Anterior cingulate cortex (tissue), 58 donors: ENCODE results near the gene MRAP.
"Not testable (repeated sequence)": the region's sequence is repeated elsewhere in the genome, so short reads cannot be mapped to it uniquely, and the experiment has no call there.

ENCODE experiments used
- DNase-seq, 58 donors: peaks; one replicate each; lab custom pipeline; 2025; lab: John Stamatoyannopoulos, UW

MRAP gene

DNA sequence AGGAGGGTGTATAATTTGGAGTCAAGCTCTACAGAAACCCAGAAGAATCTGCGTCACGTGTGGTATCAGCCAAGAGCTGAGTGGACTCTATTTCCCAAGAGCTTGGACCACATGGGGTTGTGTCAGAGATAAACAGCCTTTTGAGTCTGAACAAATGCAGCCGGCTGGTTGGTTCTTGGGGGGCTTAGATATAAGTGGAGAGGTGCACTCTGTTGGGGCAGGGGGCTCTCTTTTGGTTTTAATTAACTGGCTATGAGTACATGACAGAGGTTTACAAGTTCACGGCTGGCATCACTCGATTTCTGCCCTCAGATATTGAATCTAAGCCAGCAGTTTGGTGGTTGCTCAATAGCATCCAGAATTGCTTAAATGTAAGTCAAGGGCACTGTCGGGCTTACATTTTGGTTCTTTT is 501 bp upstream of the MRAP start:
- DNase-seq: no peak

GRCh38 chr21:32299695-32300094 is 1.0 kb downstream of the MRAP start:
- DNase-seq: no peak

DNA sequence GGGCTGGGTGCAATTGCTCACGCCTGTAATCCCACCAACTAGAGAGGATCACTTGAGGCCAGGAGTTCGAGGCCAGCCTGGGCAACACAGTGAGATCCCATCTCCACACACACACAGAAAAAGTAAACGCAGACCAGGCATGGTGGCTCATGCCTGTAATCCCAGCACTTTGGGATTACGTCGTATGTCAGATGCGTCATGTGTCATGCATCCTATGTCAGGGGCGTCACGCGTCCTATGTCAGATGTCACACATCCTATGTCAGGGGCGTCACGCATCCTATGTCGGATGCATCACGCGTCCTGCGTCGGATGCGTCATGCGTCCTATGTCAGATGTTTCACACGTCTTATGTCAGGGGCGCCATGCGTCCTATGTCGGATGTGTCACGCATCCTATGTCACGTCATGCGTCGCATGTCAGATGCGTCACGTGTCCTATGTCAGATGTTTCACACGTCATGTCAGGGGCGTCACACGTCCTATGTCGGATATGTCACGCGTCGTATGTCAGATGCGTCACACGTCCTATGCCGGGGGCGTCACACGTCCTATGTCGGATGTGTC is 1.5 kb downstream of the MRAP start:
- DNase-seq: no peak

GRCh38 chr21:32301596-32301995 is 2.9 kb downstream of the MRAP start:
- DNase-seq: no peak

DNA sequence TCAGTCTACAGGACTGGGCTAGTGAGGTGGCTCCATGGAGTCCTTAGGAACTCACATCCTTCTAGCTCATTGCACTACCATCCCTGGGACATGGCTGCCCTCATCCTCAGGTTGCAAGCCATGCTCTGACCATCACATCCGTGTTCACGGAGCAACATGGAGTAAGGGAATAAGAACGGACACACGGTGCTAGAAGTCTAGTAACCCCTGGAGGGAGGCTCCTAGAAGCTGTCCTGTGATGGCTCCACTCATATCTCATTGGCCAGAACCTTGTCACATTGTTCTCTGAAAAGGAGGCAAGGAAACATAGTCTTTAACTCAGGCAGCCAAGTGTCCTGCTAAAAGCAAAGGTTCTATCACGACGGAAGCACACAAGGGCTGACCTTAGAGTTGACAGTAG is 3.9 kb downstream of the MRAP start:
- no peak for DNase-seq

- DNase-seq: no peak
These were observed 4.7 kb downstream of the MRAP start for GRCh38 chr21:32303385-32303784.

DNA sequence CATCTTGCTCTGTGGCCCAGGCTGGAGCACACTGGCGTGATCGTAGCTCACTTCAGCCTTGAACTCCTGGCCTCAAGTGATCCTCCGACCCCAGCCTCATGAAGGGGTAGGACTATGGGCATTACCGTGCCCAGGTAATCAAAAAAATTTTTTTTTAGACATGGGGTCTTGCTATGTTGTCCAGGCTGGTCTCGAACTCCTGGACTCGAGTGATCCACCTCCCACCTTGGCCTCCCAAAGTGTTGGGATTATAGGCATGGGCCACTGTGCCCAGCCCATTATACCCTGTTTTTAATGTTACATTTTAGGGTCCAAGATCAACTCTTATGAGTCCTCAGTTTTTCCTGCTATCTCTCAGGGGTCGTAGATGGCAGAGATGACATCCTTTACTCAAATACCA is 6.3 kb downstream of the MRAP start:
- no peak for DNase-seq

DNA sequence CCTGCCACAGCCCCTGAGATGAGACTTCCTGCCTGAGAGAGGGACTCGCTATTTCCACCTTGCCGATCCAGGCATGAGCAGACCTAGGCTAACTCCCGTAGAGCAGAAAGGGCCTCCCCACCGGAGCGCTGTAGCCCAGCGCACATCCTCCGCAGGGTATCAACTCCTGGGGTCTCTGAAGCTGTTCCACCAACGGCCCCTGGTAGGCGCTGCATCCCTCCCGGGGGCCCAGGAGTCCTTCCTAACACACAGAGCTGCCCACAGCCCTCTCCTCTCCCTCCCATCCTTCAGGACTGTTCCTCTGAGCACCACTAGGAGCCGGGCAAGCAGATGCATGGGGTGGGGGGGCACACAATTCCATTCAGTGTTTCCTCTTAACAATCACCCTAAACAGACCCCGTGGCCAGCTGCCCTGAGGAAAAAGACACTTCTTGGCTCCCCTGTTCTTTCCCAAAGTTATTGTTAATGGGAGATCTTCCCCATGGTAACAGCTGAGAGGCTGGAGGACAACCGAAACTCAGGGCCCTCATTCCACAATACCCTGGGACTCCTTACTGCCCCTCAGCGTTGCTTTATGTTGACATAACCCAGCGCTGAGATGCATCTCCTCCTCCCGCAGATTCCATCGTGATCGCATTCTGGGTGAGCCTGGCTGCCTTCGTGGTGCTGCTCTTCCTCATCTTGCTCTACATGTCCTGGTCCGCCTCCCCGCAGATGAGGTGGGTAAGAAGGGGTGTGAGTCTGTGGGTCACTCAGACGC is 7.5 kb downstream of the MRAP start:
- DNase-seq: peak in 52 of 58 donors; percentile 15 to 89 (median 66)

GRCh38 chr21:32307706-32308105 is 9.1 kb downstream of the MRAP start:
- no peak for DNase-seq

DNA sequence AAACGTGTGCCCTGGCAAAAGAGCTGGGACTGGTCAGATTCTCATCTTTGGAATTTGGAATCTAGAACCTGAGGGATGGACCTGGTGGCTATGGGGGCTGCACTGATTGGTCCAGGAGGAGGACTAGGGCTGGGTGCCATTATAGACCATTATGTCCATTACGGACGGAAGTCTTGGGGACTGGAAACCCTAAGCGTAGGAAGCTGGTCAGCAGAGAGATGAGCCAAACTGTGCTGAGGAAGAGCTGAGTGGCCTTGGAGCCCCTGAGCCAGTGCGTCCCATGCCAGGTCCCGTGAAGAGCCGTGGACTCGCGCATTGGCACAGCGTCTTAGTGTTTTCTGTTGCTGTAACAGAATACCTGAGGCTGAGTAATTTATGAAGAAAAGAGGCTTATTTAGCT is 10.0 kb downstream of the MRAP start:
- no peak for DNase-seq

- no peak for DNase-seq
These were observed 11.3 kb downstream of the MRAP start for GRCh38 chr21:32309906-32310460.

DNA sequence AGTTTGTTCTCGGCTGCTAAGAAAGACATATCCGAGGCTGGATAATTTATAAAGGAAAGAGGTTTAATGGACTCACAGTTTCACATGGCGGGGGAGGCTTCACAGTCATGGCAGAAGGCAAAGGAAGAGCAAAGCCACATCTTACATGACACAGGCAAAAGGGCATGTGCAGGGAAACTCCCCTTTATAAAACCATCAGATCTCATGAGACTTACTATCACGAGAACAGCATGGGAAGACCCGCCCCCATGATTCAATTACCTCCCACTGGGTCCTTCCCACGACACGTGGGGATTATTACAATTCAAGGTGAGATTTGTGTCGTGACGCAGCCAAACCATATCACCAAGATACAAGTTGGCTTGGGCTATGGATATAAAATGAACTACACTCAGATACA is 12.3 kb downstream of the MRAP start:
- DNase-seq: not testable (repeated sequence)

DNA sequence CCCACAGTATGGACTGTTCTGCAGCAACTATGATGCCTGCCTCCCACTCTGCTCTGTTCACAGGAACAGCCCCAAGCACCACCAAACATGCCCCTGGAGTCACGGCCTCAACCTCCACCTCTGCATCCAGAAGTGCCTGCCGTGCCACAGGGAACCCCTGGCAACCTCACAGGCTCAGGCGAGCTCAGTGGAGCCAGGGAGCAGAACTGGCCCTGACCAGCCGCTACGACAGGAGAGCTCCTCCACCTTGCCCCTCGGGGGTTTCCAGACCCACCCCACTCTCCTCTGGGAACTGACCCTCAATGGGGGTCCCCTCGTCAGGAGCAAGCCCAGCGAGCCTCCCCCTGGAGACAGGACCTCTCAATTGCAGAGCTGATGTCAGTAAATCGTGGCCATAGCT is 13.0 kb downstream of the MRAP start:
- no peak for DNase-seq

GRCh38 chr21:32312326-32312725 is 13.7 kb downstream of the MRAP start:
- no peak for DNase-seq

GRCh38 chr21:32312976-32313375 is 14.3 kb downstream of the MRAP start:
- no peak for DNase-seq

DNA sequence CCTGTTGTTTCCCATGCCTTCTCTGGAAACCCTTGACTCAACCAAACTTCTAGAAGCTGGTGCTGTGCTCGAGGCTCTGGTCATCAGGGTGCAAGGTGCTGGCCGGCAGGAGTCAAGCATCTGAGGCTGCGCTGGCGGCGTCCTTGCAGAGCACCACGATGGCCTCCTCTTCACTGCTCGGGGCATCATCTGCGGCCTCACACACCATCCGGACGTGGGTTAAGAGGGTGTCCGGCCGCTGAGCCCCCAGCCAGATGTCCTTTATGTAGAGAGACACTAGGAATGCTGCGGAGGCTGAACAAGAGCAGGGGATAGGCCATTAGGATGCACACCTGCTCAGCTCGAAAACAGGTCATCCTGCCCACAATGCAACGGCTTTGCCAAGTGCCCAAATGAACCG is 16.2 kb downstream of the MRAP start:
- DNase-seq: no peak

DNA sequence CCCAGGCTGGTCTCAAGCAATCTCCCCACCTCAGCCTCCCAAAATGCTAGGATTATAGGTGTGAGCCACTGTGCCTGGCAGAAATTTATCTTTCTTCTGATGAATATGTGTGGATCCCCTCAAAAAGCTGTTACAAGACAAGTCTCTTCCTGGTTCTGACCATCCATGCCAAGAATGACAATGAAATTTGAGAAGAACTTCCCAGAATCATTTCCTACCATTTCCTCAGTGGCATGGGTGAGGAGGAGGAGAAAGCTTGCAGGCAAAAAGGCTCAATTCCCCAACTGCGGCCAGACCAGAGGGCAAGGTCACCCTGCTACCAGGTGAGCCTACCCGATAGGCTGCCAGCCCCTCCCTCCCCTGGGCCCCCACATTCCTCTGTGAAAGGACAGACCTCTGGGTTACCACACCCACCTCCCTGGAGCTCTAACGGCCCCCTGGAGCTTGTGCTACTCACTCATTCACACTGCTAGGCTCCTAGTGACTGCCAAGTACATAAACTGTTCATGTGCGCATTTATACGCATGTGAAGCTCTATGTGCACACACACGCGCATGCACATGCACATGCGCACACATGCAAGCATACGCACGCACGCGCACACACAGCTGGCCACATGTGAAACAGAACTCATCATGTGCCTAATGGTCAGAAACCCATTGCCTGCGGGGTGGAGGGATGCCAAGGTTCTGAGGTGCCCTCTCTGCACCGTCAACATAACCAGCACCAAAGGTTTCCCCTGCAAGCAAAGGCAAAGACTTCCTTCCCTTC is 17.0 kb downstream of the MRAP start:
- DNase-seq: no peak

DNA sequence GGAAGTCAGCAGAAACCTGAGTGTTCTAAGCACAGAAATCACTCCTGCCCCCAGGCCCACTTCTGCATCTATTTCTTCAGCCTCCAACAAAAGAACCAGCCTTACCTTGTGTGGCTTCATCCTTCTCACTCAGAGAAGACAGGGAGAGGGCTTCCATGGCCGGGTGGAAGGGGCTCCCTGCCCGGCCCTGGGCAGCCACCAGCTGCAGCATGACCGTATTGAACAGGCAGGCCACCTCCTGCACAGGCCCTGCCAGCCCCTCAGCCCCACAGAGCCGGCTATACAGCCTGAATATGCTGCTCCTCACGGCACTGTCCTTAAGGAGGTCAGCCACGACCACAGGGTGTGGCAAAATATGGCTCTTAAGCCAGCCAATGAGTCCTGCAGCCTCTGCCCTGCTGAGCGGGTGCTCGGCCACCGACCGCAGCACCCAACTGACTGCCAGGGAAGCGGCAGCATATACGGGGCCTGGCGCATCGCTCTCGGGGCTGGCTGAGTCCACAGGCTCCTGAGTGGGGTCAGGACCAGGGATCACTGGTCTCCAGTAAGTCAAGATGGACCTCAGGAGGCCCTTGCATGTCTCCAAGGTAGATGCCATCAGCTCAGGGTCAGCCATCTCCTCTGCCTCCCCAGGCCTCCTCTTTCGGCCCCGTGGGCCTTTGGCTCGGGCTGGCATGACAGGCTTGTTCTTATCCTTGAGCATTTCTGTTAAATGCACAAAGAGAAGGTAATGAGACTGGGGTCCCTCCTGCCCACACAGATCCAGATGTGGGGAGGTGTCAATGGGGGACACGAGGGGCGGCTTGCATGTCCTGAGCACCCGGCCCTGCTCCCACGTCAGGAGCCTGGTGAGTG is 17.9 kb downstream of the MRAP start:
- no peak for DNase-seq

- no peak for DNase-seq
These were observed 19.1 kb downstream of the MRAP start for GRCh38 chr21:32317726-32318125.

GRCh38 chr21:32319012-32319411 is 20.4 kb downstream of the MRAP start:
- DNase-seq: no peak
